ENCODE measurements around the gene LRRC37A. TPM values are rescaled to one million over a fixed set of nuclear protein-coding genes. Genes with fewer than 3 reads are reported as not detected.
"Not testable (repeated sequence)": the region's sequence is repeated elsewhere in the genome, so short reads cannot be mapped to it uniquely, and the experiment has no call there.

The LRRC37A gene
- total RNA-seq, 1 donor from 2014 or later: 4.5 TPM

GRCh38 chr17:46341220-46341619, 46.3 kb downstream of the LRRC37A start:
- not testable (repeated sequence) for DNase-seq (ENCODE audit: low spot score); H3K36me3 Mint-ChIP-seq (ENCODE audit: low read depth, unreplicated experiment); H3K27me3 Mint-ChIP-seq (ENCODE audit: unreplicated experiment); H3K4me3 Mint-ChIP-seq (ENCODE audit: unreplicated experiment); H3K4me1 Mint-ChIP-seq (ENCODE audit: unreplicated experiment); H3K27ac Mint-ChIP-seq (ENCODE audit: unreplicated experiment); H3K9me3 Mint-ChIP-seq (ENCODE audit: unreplicated experiment)

- H3K4me1 Mint-ChIP-seq (ENCODE audit: unreplicated experiment); H3K27me3 Mint-ChIP-seq (ENCODE audit: unreplicated experiment); H3K36me3 Mint-ChIP-seq (ENCODE audit: low read depth, unreplicated experiment); H3K4me3 Mint-ChIP-seq (ENCODE audit: unreplicated experiment); H3K27ac Mint-ChIP-seq (ENCODE audit: unreplicated experiment); DNase-seq (ENCODE audit: low spot score); H3K9me3 Mint-ChIP-seq (ENCODE audit: unreplicated experiment): not testable (repeated sequence)
Measured at GRCh38 chr17:46342131-46342530, 47.2 kb downstream of the LRRC37A start.

- H3K27me3 Mint-ChIP-seq (ENCODE audit: unreplicated experiment); H3K27ac Mint-ChIP-seq (ENCODE audit: unreplicated experiment); H3K4me1 Mint-ChIP-seq (ENCODE audit: unreplicated experiment); H3K9me3 Mint-ChIP-seq (ENCODE audit: unreplicated experiment); H3K36me3 Mint-ChIP-seq (ENCODE audit: low read depth, unreplicated experiment); DNase-seq (ENCODE audit: low spot score); H3K4me3 Mint-ChIP-seq (ENCODE audit: unreplicated experiment): not testable (repeated sequence)
Measured at GRCh38 chr17:46348345-46348744, 53.4 kb downstream of the LRRC37A start.

- H3K27me3 Mint-ChIP-seq (ENCODE audit: unreplicated experiment); H3K4me1 Mint-ChIP-seq (ENCODE audit: unreplicated experiment); H3K36me3 Mint-ChIP-seq (ENCODE audit: low read depth, unreplicated experiment); H3K9me3 Mint-ChIP-seq (ENCODE audit: unreplicated experiment); H3K4me3 Mint-ChIP-seq (ENCODE audit: unreplicated experiment); H3K27ac Mint-ChIP-seq (ENCODE audit: unreplicated experiment); DNase-seq (ENCODE audit: low spot score): not testable (repeated sequence)
Measured at GRCh38 chr17:46349060-46349459, 54.1 kb downstream of the LRRC37A start.

GRCh38 chr17:46353856-46354255, 58.9 kb downstream of the LRRC37A start:
- H3K27me3 Mint-ChIP-seq (ENCODE audit: unreplicated experiment); H3K9me3 Mint-ChIP-seq (ENCODE audit: unreplicated experiment); H3K4me3 Mint-ChIP-seq (ENCODE audit: unreplicated experiment); H3K36me3 Mint-ChIP-seq (ENCODE audit: low read depth, unreplicated experiment); DNase-seq (ENCODE audit: low spot score); H3K4me1 Mint-ChIP-seq (ENCODE audit: unreplicated experiment); H3K27ac Mint-ChIP-seq (ENCODE audit: unreplicated experiment): not testable (repeated sequence)

- not testable (repeated sequence) for H3K27ac Mint-ChIP-seq (ENCODE audit: unreplicated experiment); DNase-seq (ENCODE audit: low spot score); H3K9me3 Mint-ChIP-seq (ENCODE audit: unreplicated experiment); H3K4me3 Mint-ChIP-seq (ENCODE audit: unreplicated experiment); H3K4me1 Mint-ChIP-seq (ENCODE audit: unreplicated experiment); H3K27me3 Mint-ChIP-seq (ENCODE audit: unreplicated experiment); H3K36me3 Mint-ChIP-seq (ENCODE audit: low read depth, unreplicated experiment)
Measured at GRCh38 chr17:46361145-46361735, 66.3 kb downstream of the LRRC37A start.

- H3K4me1 Mint-ChIP-seq (ENCODE audit: unreplicated experiment); H3K9me3 Mint-ChIP-seq (ENCODE audit: unreplicated experiment); H3K27ac Mint-ChIP-seq (ENCODE audit: unreplicated experiment); H3K4me3 Mint-ChIP-seq (ENCODE audit: unreplicated experiment); H3K27me3 Mint-ChIP-seq (ENCODE audit: unreplicated experiment); H3K36me3 Mint-ChIP-seq (ENCODE audit: low read depth, unreplicated experiment): not testable (repeated sequence)
- peak; percentile 91 for DNase-seq (ENCODE audit: low spot score)
Measured at GRCh38 chr17:46361755-46362154, 66.8 kb downstream of the LRRC37A start, which contains the start of gene ARL17B. Gene ARL17B (minus strand): TSS chr17:46361766. CDS start chr17:46358397, 3,369 bp downstream.

GRCh38 chr17:46367520-46367919, 72.6 kb downstream of the LRRC37A start:
- not testable (repeated sequence) for H3K4me1 Mint-ChIP-seq (ENCODE audit: unreplicated experiment); H3K27ac Mint-ChIP-seq (ENCODE audit: unreplicated experiment); H3K36me3 Mint-ChIP-seq (ENCODE audit: low read depth, unreplicated experiment); H3K9me3 Mint-ChIP-seq (ENCODE audit: unreplicated experiment); DNase-seq (ENCODE audit: low spot score); H3K27me3 Mint-ChIP-seq (ENCODE audit: unreplicated experiment); H3K4me3 Mint-ChIP-seq (ENCODE audit: unreplicated experiment)

- not testable (repeated sequence) for H3K36me3 Mint-ChIP-seq (ENCODE audit: low read depth, unreplicated experiment); DNase-seq (ENCODE audit: low spot score); H3K9me3 Mint-ChIP-seq (ENCODE audit: unreplicated experiment); H3K4me3 Mint-ChIP-seq (ENCODE audit: unreplicated experiment); H3K27ac Mint-ChIP-seq (ENCODE audit: unreplicated experiment); H3K27me3 Mint-ChIP-seq (ENCODE audit: unreplicated experiment); H3K4me1 Mint-ChIP-seq (ENCODE audit: unreplicated experiment)
Measured at GRCh38 chr17:46372236-46373229, 77.6 kb downstream of the LRRC37A start.

GRCh38 chr17:46373418-46373817, 78.5 kb downstream of the LRRC37A start:
- DNase-seq (ENCODE audit: low spot score); H3K36me3 Mint-ChIP-seq (ENCODE audit: low read depth, unreplicated experiment); H3K27me3 Mint-ChIP-seq (ENCODE audit: unreplicated experiment); H3K27ac Mint-ChIP-seq (ENCODE audit: unreplicated experiment); H3K4me1 Mint-ChIP-seq (ENCODE audit: unreplicated experiment); H3K4me3 Mint-ChIP-seq (ENCODE audit: unreplicated experiment); H3K9me3 Mint-ChIP-seq (ENCODE audit: unreplicated experiment): not testable (repeated sequence)

GRCh38 chr17:46383118-46383517, 88.2 kb downstream of the LRRC37A start:
- not testable (repeated sequence) for H3K4me1 Mint-ChIP-seq (ENCODE audit: unreplicated experiment); DNase-seq (ENCODE audit: low spot score); H3K9me3 Mint-ChIP-seq (ENCODE audit: unreplicated experiment); H3K27ac Mint-ChIP-seq (ENCODE audit: unreplicated experiment); H3K27me3 Mint-ChIP-seq (ENCODE audit: unreplicated experiment); H3K4me3 Mint-ChIP-seq (ENCODE audit: unreplicated experiment); H3K36me3 Mint-ChIP-seq (ENCODE audit: low read depth, unreplicated experiment)

- H3K27me3 Mint-ChIP-seq (ENCODE audit: unreplicated experiment); H3K27ac Mint-ChIP-seq (ENCODE audit: unreplicated experiment); H3K4me1 Mint-ChIP-seq (ENCODE audit: unreplicated experiment); DNase-seq (ENCODE audit: low spot score); H3K36me3 Mint-ChIP-seq (ENCODE audit: low read depth, unreplicated experiment); H3K4me3 Mint-ChIP-seq (ENCODE audit: unreplicated experiment); H3K9me3 Mint-ChIP-seq (ENCODE audit: unreplicated experiment): not testable (repeated sequence)
Measured at GRCh38 chr17:46385491-46385890, 90.6 kb downstream of the LRRC37A start.

All from endothelial cell (in vitro differentiated cells).